ENCODE data around the gene TSPAN5.

Gene TSPAN5

DNA sequence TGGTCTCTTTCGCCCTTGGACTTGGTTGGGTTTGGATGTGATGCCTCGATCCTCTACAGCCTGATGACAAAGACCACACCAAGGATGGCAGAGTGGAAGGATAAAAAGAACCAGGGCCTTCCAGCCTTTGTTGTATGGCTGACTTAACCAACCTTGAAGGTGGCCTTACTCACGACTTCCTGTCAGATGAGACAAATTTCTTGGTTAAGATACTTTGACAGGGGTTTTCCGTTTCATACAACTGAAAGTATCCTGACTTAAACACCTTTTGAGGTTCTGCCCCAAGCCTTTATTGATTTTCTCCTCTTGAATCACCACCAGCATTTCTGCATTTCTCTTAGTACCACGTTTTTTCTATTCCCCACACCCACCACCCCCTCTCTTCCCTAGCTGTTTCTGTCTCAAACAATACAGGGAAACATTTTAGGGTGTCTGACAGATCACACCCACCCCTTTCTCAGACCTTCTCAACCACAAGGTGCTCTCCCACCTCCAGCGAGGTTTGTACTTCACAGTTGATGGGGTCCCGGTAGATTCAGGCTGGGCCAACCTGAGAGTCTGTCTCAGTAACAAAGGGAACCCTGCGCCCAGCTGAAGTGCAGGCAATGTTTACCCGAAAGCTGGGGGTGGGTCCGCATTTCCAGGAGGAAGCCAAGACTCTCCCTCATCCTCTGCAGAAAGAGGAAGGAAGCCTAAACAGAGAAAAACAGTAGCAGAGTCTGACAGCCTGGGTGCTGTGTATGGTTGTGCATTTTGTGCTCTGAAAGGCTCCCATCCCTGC, 5.0 kb upstream of the TSPAN5 start:
- H3K27ac Mint-ChIP-seq, result peak overlapping the region; percentile 98
- H3K4me3 Mint-ChIP-seq, result peak overlapping the region; percentile 53 to 73
- H3K36me3 Mint-ChIP-seq, result no peaks in the 10 kb centered on the region
- no peaks in the 10 kb centered on the region for H3K27me3 Mint-ChIP-seq
- peak; percentile 84 to 85 for ATAC-seq (replicated peaks)
- peak; percentile 81 for DNase-seq
- peaks cover 0 to 2% of the 10 kb centered on the region in 2 donors for H3K9me3 Mint-ChIP-seq
- H3K4me1 Mint-ChIP-seq, result peaks cover 37 to 68% of the 10 kb centered on the region in 2 donors

- peaks cover 37 to 71% of the 10 kb centered on the region in 2 donors for H3K4me1 Mint-ChIP-seq
- no peaks in the 10 kb centered on the region for H3K36me3 Mint-ChIP-seq
- H3K4me3 Mint-ChIP-seq, result peak overlapping the region; percentile 53 to 73
- peak overlapping the region; percentile 98 for H3K27ac Mint-ChIP-seq
- ATAC-seq (replicated peaks) (no peak), DNase-seq (peak; percentile 8)
- H3K27me3 Mint-ChIP-seq, result no peaks in the 10 kb centered on the region
- peaks cover 0 to 2% of the 10 kb centered on the region in 2 donors for H3K9me3 Mint-ChIP-seq
Observed at GRCh38 chr4:98662626-98663225, 4.3 kb upstream of the TSPAN5 start.

DNA sequence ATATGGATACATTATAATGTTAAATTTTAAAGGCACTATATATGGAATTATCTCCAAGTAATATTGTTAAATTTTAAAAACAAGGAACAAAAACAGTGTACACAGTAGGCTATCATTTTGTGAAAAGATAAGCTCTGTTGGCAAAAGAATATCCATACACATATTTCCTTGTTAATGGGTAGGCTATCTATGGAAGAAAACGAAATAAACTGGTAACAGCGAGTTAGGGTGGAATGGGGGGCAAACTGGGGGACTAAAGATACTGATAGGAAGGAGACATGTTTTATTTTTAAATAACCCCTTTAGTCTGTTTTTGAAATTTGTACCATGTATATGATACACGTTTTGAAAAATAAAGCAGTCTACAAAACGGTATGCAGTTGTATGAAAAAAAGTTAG, 3.6 kb upstream of the TSPAN5 start:
- ATAC-seq (replicated peaks) (no peak), DNase-seq (no peak)
- Mint-ChIP-seq H3K27me3 (no peaks in the 10 kb centered on the region), H3K4me1 (peaks cover 39 to 78% of the 10 kb centered on the region in 2 donors), H3K4me3 (no peak overlapping the region), H3K9me3 (peaks cover 0 to 2% of the 10 kb centered on the region in 2 donors), H3K36me3 (no peaks in the 10 kb centered on the region), H3K27ac (no peak overlapping the region)

- no peak for ATAC-seq (replicated peaks)
- Mint-ChIP-seq H3K4me3 (no peak overlapping the region), H3K9me3 (peaks cover 0 to 2% of the 10 kb centered on the region in 2 donors), H3K27ac (no peak overlapping the region), H3K27me3 (no peaks in the 10 kb centered on the region), H3K36me3 (no peaks in the 10 kb centered on the region), H3K4me1 (peaks cover 45 to 83% of the 10 kb centered on the region in 2 donors)
- no peak for DNase-seq
Observed at GRCh38 chr4:98661371-98662054, 3.1 kb upstream of the TSPAN5 start.

GRCh38 chr4:98659741-98660462, 1.5 kb upstream of the TSPAN5 start:
- no peaks in the 10 kb centered on the region for H3K9me3 Mint-ChIP-seq
- H3K4me1 Mint-ChIP-seq, result peaks cover 40 to 76% of the 10 kb centered on the region in 2 donors
- no peak overlapping the region for H3K27ac Mint-ChIP-seq
- ATAC-seq (replicated peaks) (no peak), DNase-seq (no peak)
- peak overlapping the region; percentile 76 to 88 for H3K4me3 Mint-ChIP-seq
- no peaks in the 10 kb centered on the region for H3K36me3 Mint-ChIP-seq
- H3K27me3 Mint-ChIP-seq, result peaks cover 0 to 3% of the 10 kb centered on the region in 2 donors

DNA sequence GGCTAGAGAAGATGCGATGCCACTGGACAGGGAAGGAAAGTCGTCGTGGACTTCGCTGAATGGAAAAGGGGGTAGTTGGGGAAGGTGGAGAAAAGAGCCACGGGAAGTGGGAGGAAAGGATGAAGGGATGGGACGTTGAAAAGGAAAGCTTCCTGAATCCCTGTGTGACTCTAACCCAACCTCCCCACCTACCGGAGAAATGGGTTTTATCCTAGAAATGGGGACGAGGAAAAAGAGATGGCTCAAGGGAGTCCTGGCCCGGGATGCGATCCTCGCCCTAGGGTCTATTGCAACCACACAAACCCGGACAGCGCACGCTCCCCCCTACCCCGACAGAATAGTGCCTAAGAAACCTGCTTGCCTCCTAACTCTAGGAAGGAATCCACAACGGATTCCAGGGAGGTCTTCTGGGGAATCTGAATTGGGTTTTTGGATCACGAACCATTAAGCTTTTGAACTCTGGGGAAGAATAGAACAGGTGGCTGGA, 738 bp upstream of the TSPAN5 start:
- ATAC-seq (replicated peaks) (no peak), DNase-seq (no peak)
- H3K4me3 Mint-ChIP-seq, result peak overlapping the region; percentile 76 to 88
- peak overlapping the region; percentile 15 for H3K27ac Mint-ChIP-seq
- H3K4me1 Mint-ChIP-seq, result peaks cover 37 to 69% of the 10 kb centered on the region in 2 donors
- H3K9me3 Mint-ChIP-seq, result no peaks in the 10 kb centered on the region
- H3K36me3 Mint-ChIP-seq, result no peaks in the 10 kb centered on the region
- peaks cover 0 to 3% of the 10 kb centered on the region in 2 donors for H3K27me3 Mint-ChIP-seq

- no peaks in the 10 kb centered on the region for H3K9me3 Mint-ChIP-seq
- H3K27ac Mint-ChIP-seq, result peak overlapping the region; percentile 77
- DNase-seq (peak; percentile 11), ATAC-seq (replicated peaks) (peak; percentile 38 to 39)
- H3K4me1 Mint-ChIP-seq, result peaks cover 27 to 54% of the 10 kb centered on the region in 2 donors
- no peaks in the 10 kb centered on the region for H3K36me3 Mint-ChIP-seq
- H3K27me3 Mint-ChIP-seq, result peaks cover 0 to 3% of the 10 kb centered on the region in 2 donors
- H3K4me3 Mint-ChIP-seq, result peak overlapping the region; percentile 88 to 93
Observed at GRCh38 chr4:98657531-98658286, 702 bp downstream of the TSPAN5 start.

DNA sequence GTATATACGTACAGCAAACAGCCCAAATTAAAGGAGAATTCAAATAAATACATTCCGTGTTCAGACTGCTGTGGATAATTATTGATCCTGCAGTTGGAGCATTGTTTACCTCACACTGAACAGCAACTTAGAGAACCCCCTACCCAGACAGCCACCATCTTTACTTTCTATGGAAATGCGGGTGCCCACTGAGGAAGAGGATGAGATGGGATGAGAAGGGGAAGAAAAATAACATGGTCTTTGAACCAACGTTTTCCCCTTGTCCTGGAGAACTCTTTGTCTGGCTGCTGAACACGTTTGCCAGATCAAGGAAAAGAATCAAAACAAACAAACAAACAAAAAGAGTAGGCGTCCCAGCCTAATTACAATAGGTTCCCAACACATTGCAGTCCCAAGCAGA, 1.5 kb downstream of the TSPAN5 start:
- peaks cover 0 to 3% of the 10 kb centered on the region in 2 donors for H3K27me3 Mint-ChIP-seq
- H3K4me3 Mint-ChIP-seq, result peak overlapping the region; percentile 88 to 93
- no peak overlapping the region for H3K27ac Mint-ChIP-seq
- H3K4me1 Mint-ChIP-seq, result peaks cover 22 to 46% of the 10 kb centered on the region in 2 donors
- H3K36me3 Mint-ChIP-seq, result no peaks in the 10 kb centered on the region
- H3K9me3 Mint-ChIP-seq, result no peaks in the 10 kb centered on the region
- no peak for ATAC-seq (replicated peaks)
- no peak for DNase-seq

DNA sequence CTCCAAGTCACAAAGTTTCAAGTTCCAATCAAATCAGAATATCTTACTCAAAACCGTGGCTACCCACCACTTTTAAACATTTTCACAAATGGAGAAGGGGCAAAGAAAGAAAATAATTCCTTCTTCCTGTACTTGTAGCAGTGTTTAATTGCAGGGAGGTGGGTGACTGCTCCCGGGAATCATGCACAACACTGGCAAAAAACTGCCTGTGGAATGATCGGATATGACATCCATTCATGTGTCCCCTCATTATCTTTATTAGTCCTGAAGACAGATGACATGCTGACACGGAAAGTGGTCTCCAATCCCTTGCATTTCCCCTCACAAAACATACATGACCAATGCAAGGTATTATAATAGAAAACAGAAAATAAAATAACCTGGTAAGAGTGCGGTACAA, 2.0 kb downstream of the TSPAN5 start:
- H3K36me3 Mint-ChIP-seq, result no peaks in the 10 kb centered on the region
- no peak for ATAC-seq (replicated peaks)
- no peak overlapping the region for H3K27ac Mint-ChIP-seq
- H3K27me3 Mint-ChIP-seq, result peaks cover 0 to 3% of the 10 kb centered on the region in 2 donors
- H3K4me3 Mint-ChIP-seq, result peak overlapping the region in 1 of 2 donors; percentile 88
- no peak for DNase-seq
- H3K9me3 Mint-ChIP-seq, result no peaks in the 10 kb centered on the region
- peaks cover 19 to 42% of the 10 kb centered on the region in 2 donors for H3K4me1 Mint-ChIP-seq

DNA sequence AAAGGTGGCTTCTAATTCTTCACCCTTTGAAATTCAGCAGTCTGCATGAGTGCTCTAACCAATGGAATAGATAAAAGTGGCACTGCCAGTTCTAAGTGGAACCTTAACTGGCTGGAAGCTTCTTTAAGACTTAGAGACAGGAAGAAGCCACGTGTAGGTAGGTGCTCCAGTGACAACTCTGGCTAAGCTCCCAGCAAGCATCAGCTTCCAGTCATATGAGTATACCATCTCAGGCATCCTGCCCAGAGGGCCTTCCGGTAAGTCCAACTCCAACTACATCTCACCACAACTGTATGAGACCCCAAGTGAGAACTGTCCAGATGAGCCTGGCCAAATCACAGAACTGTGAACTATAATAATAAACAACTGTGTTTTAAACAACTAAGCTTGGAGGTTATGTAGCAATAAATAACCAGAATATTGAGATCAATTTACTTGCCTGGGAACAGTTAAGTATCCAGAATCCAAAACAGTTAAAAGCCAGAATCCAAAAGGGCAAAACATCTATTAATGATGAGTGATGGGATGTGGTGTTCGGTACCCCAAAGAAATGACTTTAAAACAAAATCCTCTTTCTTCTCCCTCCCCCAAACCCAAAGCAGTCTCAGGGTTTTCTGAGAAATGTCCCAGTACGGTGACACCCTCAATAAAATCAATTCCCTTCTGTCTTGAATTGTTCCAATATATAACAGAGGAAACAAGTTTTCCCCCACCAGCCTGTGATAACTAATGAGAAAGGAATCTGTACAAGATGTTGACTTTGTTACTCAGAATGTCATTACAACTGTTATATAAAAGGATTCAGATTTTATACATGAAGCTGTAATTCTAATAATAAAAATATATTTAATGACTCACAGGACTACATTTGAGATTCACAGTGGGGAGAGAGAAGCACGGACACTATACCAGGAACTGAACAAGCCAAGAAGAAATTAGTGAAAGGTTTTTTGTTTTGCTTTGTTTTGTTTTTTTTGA, 4.2 kb downstream of the TSPAN5 start:
- Mint-ChIP-seq H3K27me3 (peaks cover 0 to 3% of the 10 kb centered on the region in 2 donors), H3K9me3 (peaks cover 0 to 3% of the 10 kb centered on the region in 2 donors), H3K4me1 (peaks cover 11 to 22% of the 10 kb centered on the region in 2 donors), H3K36me3 (peaks cover 0 to 5% of the 10 kb centered on the region in 2 donors), H3K4me3 (no peak overlapping the region), H3K27ac (no peak overlapping the region)
- ATAC-seq (replicated peaks) (no peak), DNase-seq (no peak)

DNA sequence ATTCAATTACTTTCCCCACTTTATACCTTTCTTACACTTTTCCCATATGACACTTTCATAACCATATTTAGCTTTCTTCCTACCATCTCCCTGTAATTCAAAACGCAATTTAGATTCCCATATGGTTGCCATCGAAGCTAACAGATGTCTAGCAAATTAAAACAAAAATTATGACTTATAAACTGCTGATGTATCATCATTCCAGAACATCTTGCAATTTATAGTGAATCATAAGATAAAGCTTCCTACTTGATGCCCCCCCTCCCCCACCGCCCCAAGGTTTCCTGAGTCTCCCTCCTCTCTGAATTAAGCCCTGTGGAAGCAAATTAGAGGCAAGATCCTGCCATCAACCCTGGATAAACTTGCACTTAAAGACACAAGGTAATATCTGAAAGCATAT, 5.4 kb downstream of the TSPAN5 start:
- peaks cover 0 to 3% of the 10 kb centered on the region in 2 donors for H3K9me3 Mint-ChIP-seq
- DNase-seq (no peak), ATAC-seq (replicated peaks) (no peak)
- H3K36me3 Mint-ChIP-seq, result peaks cover 0 to 5% of the 10 kb centered on the region in 2 donors
- peaks cover 8 to 16% of the 10 kb centered on the region in 2 donors for H3K4me1 Mint-ChIP-seq
- H3K27ac Mint-ChIP-seq, result no peak overlapping the region
- peaks cover 0 to 3% of the 10 kb centered on the region in 2 donors for H3K27me3 Mint-ChIP-seq
- no peak overlapping the region for H3K4me3 Mint-ChIP-seq

DNA sequence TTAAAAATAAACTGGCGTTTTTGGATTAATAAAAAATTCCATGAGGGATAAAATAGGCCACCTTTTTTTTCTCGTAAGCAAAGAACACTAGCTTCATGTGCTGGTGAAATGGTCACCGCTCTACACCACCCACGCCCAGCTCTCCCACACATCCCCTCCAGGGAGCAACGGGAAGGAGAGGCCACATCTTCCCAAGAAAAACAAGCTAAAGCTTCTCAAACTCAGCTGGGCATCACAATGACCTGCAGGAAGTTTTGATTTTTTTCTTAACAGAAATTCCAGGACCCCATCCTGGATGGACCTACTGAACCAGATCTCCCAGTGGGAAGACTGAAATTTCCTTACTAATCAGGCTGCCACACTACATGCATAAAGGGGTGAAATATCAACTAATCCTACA, 9.8 kb downstream of the TSPAN5 start:
- DNase-seq (no peak), ATAC-seq (replicated peaks) (no peak)
- H3K9me3 Mint-ChIP-seq, result peaks cover 0 to 3% of the 10 kb centered on the region in 2 donors
- H3K27ac Mint-ChIP-seq, result no peak overlapping the region
- H3K4me3 Mint-ChIP-seq, result no peak overlapping the region
- H3K4me1 Mint-ChIP-seq, result peaks cover 3 to 11% of the 10 kb centered on the region in 2 donors
- H3K27me3 Mint-ChIP-seq, result no peaks in the 10 kb centered on the region
- peaks cover 0 to 5% of the 10 kb centered on the region in 2 donors for H3K36me3 Mint-ChIP-seq

Measured in stimulated activated naive B cell treated with anti-CD40 and anti-IgM and Interleukin-4, amounts not matched to agents 10 μg/mL and 1 μg/mL and 100 μg/mL, for 72 hours (primary cell).